K562 (cell line): ENCODE results near the gene VIPR2.

Source experiments
- BHLHE40 ChIP-seq: IDR thresholded peaks from 2 replicates; pipeline ENCODE4 v1.6.1; 2011; ENCODE audit warnings: low read length, improper control_type of control experiment
- FIP1L1 ChIP-seq: fragments of 200-400 bp; formaldehyde crosslinking; IDR thresholded peaks from 2 replicates; pipeline ENCODE4 v1.6.1; 2018; ENCODE audit warnings: mild to moderate bottlenecking, low read depth, low read length; ENCODE audit not compliant: poor library complexity, severe bottlenecking
- FOS ChIP-seq: IDR thresholded peaks from 3 replicates; pipeline ENCODE4 v1.6.1; 2011; ENCODE audit not compliant: insufficient read length; ENCODE audit errors: extremely low read depth
- FOXP1 ChIP-seq: sonication (generic); formaldehyde crosslinking; IDR thresholded peaks from 2 replicates; pipeline ENCODE4 v1.8.0; 2022; ENCODE audit warnings: mild to moderate bottlenecking, missing genetic modification reagents
- MTA3 ChIP-seq: fragments of 450-650 bp; formaldehyde crosslinking; IDR thresholded peaks from 2 replicates; pipeline ENCODE4 v1.6.1; 2017; ENCODE audit warnings: mild to moderate bottlenecking, borderline replicate concordance
- NCOR1 ChIP-seq: fragments of 450-650 bp; IDR thresholded peaks from 2 replicates; pipeline ENCODE4 v1.6.1; 2016; ENCODE audit warnings: mild to moderate bottlenecking, moderate library complexity
- REST ChIP-seq, 2 experiments: fragments of 450-650 bp; formaldehyde crosslinking in 1 of 2; IDR thresholded peaks; 2 replicates each; pipeline versions ENCODE4 v1.4.0 to v1.6.1; 2014 to 2020; ENCODE audit warnings: mild to moderate bottlenecking in 2 of 2, borderline replicate concordance in 1 of 2, low read depth in 1 of 2
- SIN3A ChIP-seq, 2 experiments: fragments of 150-350 bp in 1 of 2; IDR thresholded peaks; 2 replicates each; pipeline ENCODE4 v1.6.1; 2011 to 2016; ENCODE audit warnings: borderline replicate concordance in 2 of 2, low read depth in 2 of 2, low read length in 2 of 2, mild to moderate bottlenecking in 2 of 2, moderate library complexity in 2 of 2; ENCODE audit not compliant: control insufficient read depth in 1 of 2
- ZNF253 ChIP-seq: fragments of 250-450 bp; sonication (Bioruptor Pico); conservative IDR thresholded peaks from 2 replicates; pipeline ENCODE4 v1.6.1; 2021; ENCODE audit warnings: mild to moderate bottlenecking
- ZNF444 ChIP-seq: fragments of 250-450 bp; sonication (Bioruptor Pico); IDR thresholded peaks from 2 replicates; pipeline ENCODE4 v1.4.0; 2020; ENCODE audit warnings: mild to moderate bottlenecking, moderate library complexity

GRCh38 chr7:158985583-158985982 lies 159.1 kb downstream of the VIPR2 start:
- TF ChIP-seq REST (IDR thresholded peaks at IDR 0.05; ENCODE audit: borderline replicate concordance) (no peak), REST (CRISPR knock-in tag; IDR thresholded peaks at IDR 0.05; ENCODE audit: low read depth) (no peak), SIN3A (IDR thresholded peaks at IDR 0.05; ENCODE audit: borderline replicate concordance in 2 of 2, control insufficient read depth in 1 of 2, low read depth in 2 of 2, low read length in 2 of 2) (no peak), FIP1L1 (no peak), BHLHE40 (no peak), NCOR1 (no peak), FOXP1 (CRISPR knock-in tag) (no peak), ZNF253 (CRISPR knock-in tag) (no peak), ZNF444 (CRISPR knock-in tag) (no peak), FOS (no peak), MTA3 (no peak)
